Neuronal stem cell (in vitro differentiated cells): ENCODE measurements around the gene RTF1.
"Not testable (repeated sequence)": the region's sequence is repeated elsewhere in the genome, so short reads cannot be mapped to it uniquely, and the experiment has no call there.

Experiments
- DNase-seq: peaks from one replicate; pipeline ENCODE4 v3.0.0-alpha.2; 2013; ENCODE audit warnings: low spot score
- H2AFZ ChIP-seq: one replicate; pipeline ENCODE4 v1.6.1; 2013; ENCODE audit warnings: mild to moderate bottlenecking, low read length, inconsistent platforms
- H2AK5ac ChIP-seq: 2 replicates; pipeline ENCODE4 v1.6.1; 2013; ENCODE audit warnings: low read depth, mild to moderate bottlenecking, inconsistent platforms, low read length, moderate library complexity, mixed read lengths
- H2BK120ac ChIP-seq: 2 replicates; pipeline ENCODE4 v1.6.1; 2013; ENCODE audit warnings: low read depth, mild to moderate bottlenecking, inconsistent platforms, low read length, moderate library complexity, mixed read lengths
- H2BK12ac ChIP-seq: one replicate; pipeline ENCODE4 v1.6.1; 2013; ENCODE audit warnings: low read length, inconsistent platforms
- H2BK15ac ChIP-seq: 2 replicates; pipeline ENCODE4 v1.6.1; 2013; ENCODE audit warnings: mild to moderate bottlenecking, low read length, inconsistent platforms, mixed read lengths
- H2BK5ac ChIP-seq: one replicate; pipeline ENCODE4 v1.6.1; 2013; ENCODE audit warnings: inconsistent platforms, mild to moderate bottlenecking, low read length, moderate library complexity
- H3K14ac ChIP-seq: one replicate; pipeline ENCODE4 v1.6.1; 2013; ENCODE audit warnings: low read length, inconsistent platforms
- H3K18ac ChIP-seq: 2 replicates; pipeline ENCODE4 v1.6.1; 2013; ENCODE audit warnings: low read length, inconsistent platforms
- H3K23ac ChIP-seq: 2 replicates; pipeline ENCODE4 v1.6.1; 2013; ENCODE audit warnings: low read depth, mild to moderate bottlenecking, mixed read lengths, low read length, inconsistent platforms; ENCODE audit not compliant: poor library complexity
- H3K27ac ChIP-seq: replicated peaks from 3 replicates; pipeline ENCODE4 v1.5.1; 2013; ENCODE audit warnings: low read length, inconsistent platforms
- H3K27me3 ChIP-seq, 3 experiments: 2 replicates each; pipeline ENCODE4 v1.6.1; 2013; ENCODE audit warnings: low read length in 3 of 3, mild to moderate bottlenecking in 2 of 3, inconsistent platforms in 1 of 3, low read depth in 1 of 3, mixed read lengths in 1 of 3, moderate library complexity in 1 of 3; ENCODE audit not compliant: control insufficient read depth in 3 of 3, insufficient read depth in 3 of 3
- H3K36me3 ChIP-seq, 2 donors: replicated peaks in 1 of 2; 2 replicates each; pipeline ENCODE4 v1.6.1; 2013; ENCODE audit warnings: low read length in 2 of 2; ENCODE audit not compliant: control insufficient read depth in 2 of 2, insufficient read depth in 2 of 2
- H3K4ac ChIP-seq: 2 replicates; pipeline ENCODE4 v1.6.1; 2013; ENCODE audit warnings: inconsistent platforms, mild to moderate bottlenecking, low read length, moderate library complexity
- H3K4me1 ChIP-seq, 2 donors: 1 replicate in 1 of 2; 2 replicates in 1 of 2; pipeline ENCODE4 v1.6.1; 2013; ENCODE audit warnings: low read length in 2 of 2, low read depth in 1 of 2; ENCODE audit not compliant: control insufficient read depth in 2 of 2, insufficient read depth in 1 of 2
- H3K4me2 ChIP-seq: one replicate; pipeline ENCODE4 v1.6.1; 2013; ENCODE audit warnings: mild to moderate bottlenecking, low read length, inconsistent platforms; ENCODE audit not compliant: insufficient read depth, poor library complexity, severe bottlenecking
- H3K4me3 ChIP-seq, 2 donors: 2 replicates each; pipeline ENCODE4 v1.5.1; 2013; ENCODE audit warnings: low read length in 2 of 2, mild to moderate bottlenecking in 2 of 2, inconsistent platforms in 1 of 2, moderate library complexity in 1 of 2
- H3K79me1 ChIP-seq: one replicate; pipeline ENCODE4 v1.6.1; 2013; ENCODE audit warnings: low read depth, mild to moderate bottlenecking, inconsistent platforms, low read length, moderate library complexity
- H3K9ac ChIP-seq: one replicate; pipeline ENCODE4 v1.6.1; 2013; ENCODE audit warnings: mild to moderate bottlenecking, low read depth, low read length, inconsistent platforms; ENCODE audit not compliant: poor library complexity
- H3K9me3 ChIP-seq, 2 donors: replicated peaks in 1 of 2; 2 replicates each; pipeline versions ENCODE3 to v1.6.1; 2013; ENCODE audit warnings: low read length in 2 of 2, mild to moderate bottlenecking in 2 of 2, inconsistent platforms in 1 of 2, low read depth in 1 of 2, mixed read lengths in 1 of 2, moderate library complexity in 1 of 2; ENCODE audit not compliant: control insufficient read depth in 2 of 2, insufficient read depth in 1 of 2
- H4K8ac ChIP-seq: one replicate; pipeline ENCODE4 v1.6.1; 2013; ENCODE audit warnings: low read depth, mild to moderate bottlenecking, inconsistent platforms, low read length, moderate library complexity
- H4K91ac ChIP-seq: one replicate; pipeline ENCODE4 v1.6.1; 2013; ENCODE audit warnings: low read length, low read depth, mild to moderate bottlenecking, inconsistent platforms; ENCODE audit not compliant: poor library complexity
- WGBS, 2 donors: extraction: QIAGEN DNeasy Blood & Tissue Kit; methylation state at CpG; one replicate each; pipeline ENCODE4 v1.1.7; 2013; ENCODE audit warnings: missing lambda C conversion rate in 2 of 2, mixed read lengths in 1 of 2; ENCODE audit not compliant: insufficient read length in 2 of 2, insufficient replicate concordance in 1 of 2; ENCODE audit errors: extremely low coverage in 2 of 2; 5-methylcytosine and 5-hydroxymethylcytosine counted together

RTF1 gene

GRCh38 chr15:41437448-41437847 lies 20.6 kb downstream of the RTF1 start:
- H3K27me3 ChIP-seq, result no peaks in the 10 kb centered on the region
- H2BK5ac ChIP-seq, result no peak overlapping the region
- H2BK120ac ChIP-seq, result no peak overlapping the region
- WGBS, 2 donors, result no CpG with 5 or more reads among the region's 4 CpGs
- no peak overlapping the region for H3K23ac ChIP-seq
- no peak overlapping the region for H3K18ac ChIP-seq
- no peak overlapping the region for H3K4me2 ChIP-seq
- H3K9me3 ChIP-seq, result no peaks in the 10 kb centered on the region
- H3K9ac ChIP-seq, result no peak overlapping the region
- no peak overlapping the region for H4K8ac ChIP-seq
- H2BK12ac ChIP-seq, result no peak overlapping the region
- no peak overlapping the region for H3K27ac ChIP-seq
- H3K4ac ChIP-seq, result no peak overlapping the region
- no peak overlapping the region for H4K91ac ChIP-seq
- no peak overlapping the region for H3K14ac ChIP-seq
- H3K4me1 ChIP-seq, result no peaks in the 10 kb centered on the region
- H3K79me1 ChIP-seq, result peaks cover 5% of the 10 kb centered on the region
- no peak overlapping the region for H2BK15ac ChIP-seq
- H2AK5ac ChIP-seq, result no peak overlapping the region
- H2AFZ ChIP-seq, result no peak overlapping the region
- DNase-seq, result no peak
- H3K4me3 ChIP-seq, result no peak overlapping the region
- peaks cover 11 to 81% of the 10 kb centered on the region in 2 donors for H3K36me3 ChIP-seq

DNA sequence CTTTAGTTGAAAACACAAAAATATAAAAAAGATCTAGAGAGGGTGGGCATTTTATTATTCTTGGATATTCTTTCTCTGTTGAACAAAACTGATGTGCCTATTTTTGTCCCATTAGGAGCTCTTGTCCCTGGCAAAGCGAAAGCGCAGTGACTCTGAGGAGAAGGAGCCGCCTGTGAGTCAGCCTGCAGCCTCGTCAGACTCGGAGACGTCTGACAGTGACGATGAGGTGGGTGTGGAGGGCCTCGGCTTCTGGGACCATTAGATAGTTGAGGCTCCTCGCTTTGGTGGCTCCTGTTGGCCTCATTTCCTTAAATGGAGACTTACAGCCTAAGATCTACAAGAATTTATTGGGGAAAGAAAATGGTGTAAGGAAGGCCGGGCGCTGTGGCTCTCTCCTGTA lies 21.3 kb downstream of the RTF1 start:
- Histone ChIP-seq H3K18ac (peak overlapping the region; percentile 38), H3K23ac (no peak overlapping the region), H3K4me1 (no peaks in the 10 kb centered on the region), H3K4me2 (no peak overlapping the region), H3K4me3 (no peak overlapping the region), H3K9ac (no peak overlapping the region), H3K14ac (no peak overlapping the region), H2BK5ac (no peak overlapping the region), H4K91ac (no peak overlapping the region), H3K9me3 (no peaks in the 10 kb centered on the region), H2BK12ac (no peak overlapping the region), H2BK120ac (no peak overlapping the region), H2AK5ac (no peak overlapping the region), H2AFZ (no peak overlapping the region), H2BK15ac (no peak overlapping the region), H3K4ac (no peak overlapping the region), H4K8ac (no peak overlapping the region), H3K27ac (no peak overlapping the region), H3K27me3 (no peaks in the 10 kb centered on the region), H3K79me1 (peaks cover 2% of the 10 kb centered on the region), H3K36me3 (peaks cover 11 to 83% of the 10 kb centered on the region in 2 donors)
- no peak for DNase-seq
- no CpG with 5 or more reads among the region's 11 CpGs for WGBS, 2 donors

DNA sequence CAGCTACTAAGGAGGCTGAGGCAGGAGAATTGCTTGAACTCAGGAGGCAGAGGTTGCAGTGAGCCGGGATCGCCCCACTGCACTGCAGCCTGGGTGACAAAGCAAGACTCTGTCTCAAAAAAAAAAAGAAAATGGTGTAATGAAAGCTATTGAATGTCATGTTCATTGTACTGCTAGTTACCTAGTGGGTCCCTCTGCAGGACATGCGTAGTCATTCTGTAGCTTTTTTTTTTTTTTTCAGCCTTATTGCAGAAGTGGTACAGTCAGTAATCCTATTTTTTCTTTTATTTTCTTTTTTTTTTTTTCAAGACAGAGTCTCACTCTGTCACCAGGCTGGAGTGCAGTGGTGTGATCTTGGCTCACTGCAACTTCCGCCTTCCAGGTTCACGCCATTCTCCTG lies 21.9 kb downstream of the RTF1 start:
- not testable (repeated sequence) for H3K4ac ChIP-seq, H3K79me1 ChIP-seq, H3K9ac ChIP-seq, H2BK15ac ChIP-seq, H2AK5ac ChIP-seq, H3K23ac ChIP-seq, H3K4me1 ChIP-seq, H3K4me3 ChIP-seq, H3K27me3 ChIP-seq, H3K9me3 ChIP-seq, H2BK120ac ChIP-seq, H2AFZ ChIP-seq, H3K27ac ChIP-seq, H4K8ac ChIP-seq, H2BK12ac ChIP-seq, H4K91ac ChIP-seq, H3K14ac ChIP-seq, DNase-seq, H3K18ac ChIP-seq, H3K4me2 ChIP-seq, H2BK5ac ChIP-seq
- no CpG with 5 or more reads among the region's 5 CpGs for WGBS, 2 donors
- peaks cover 11 to 81% of the 10 kb centered on the region in 2 donors for H3K36me3 ChIP-seq

DNA sequence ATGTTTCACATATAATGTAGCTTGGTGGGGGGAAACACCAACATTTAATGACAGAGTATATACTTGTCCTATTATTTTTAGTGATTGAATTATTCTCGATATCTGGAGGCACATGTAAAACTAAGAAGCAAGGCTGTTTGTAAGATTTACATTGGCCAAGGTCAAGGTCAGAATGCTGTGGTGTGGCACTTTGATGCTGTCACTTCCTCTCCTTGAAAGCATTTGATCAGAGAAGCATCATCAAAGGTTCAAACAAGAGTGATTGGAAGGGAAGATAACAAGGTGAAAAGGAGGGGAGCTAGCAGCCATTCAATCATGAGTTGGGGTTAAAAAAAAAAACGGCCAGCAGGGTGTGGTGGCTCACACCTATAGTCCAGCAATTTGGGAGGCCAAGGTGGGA lies 26.4 kb downstream of the RTF1 start:
- H3K4me3 ChIP-seq, result no peak overlapping the region
- no peak for DNase-seq
- peaks cover 10 to 84% of the 10 kb centered on the region in 2 donors for H3K36me3 ChIP-seq
- H3K79me1 ChIP-seq, result no peaks in the 10 kb centered on the region
- H2BK120ac ChIP-seq, result no peak overlapping the region
- no peak overlapping the region for H3K4ac ChIP-seq
- no peak overlapping the region for H2AK5ac ChIP-seq
- H2BK5ac ChIP-seq, result no peak overlapping the region
- no peak overlapping the region for H3K27ac ChIP-seq
- no peaks in the 10 kb centered on the region for H3K9me3 ChIP-seq
- H4K91ac ChIP-seq, result no peak overlapping the region
- no peaks in the 10 kb centered on the region for H3K4me1 ChIP-seq
- H3K27me3 ChIP-seq, result no peaks in the 10 kb centered on the region
- H3K18ac ChIP-seq, result no peak overlapping the region
- no CpG with 5 or more reads among the region's 2 CpGs for WGBS, 2 donors
- H3K23ac ChIP-seq, result no peak overlapping the region
- H2AFZ ChIP-seq, result no peak overlapping the region
- no peak overlapping the region for H3K14ac ChIP-seq
- H4K8ac ChIP-seq, result no peak overlapping the region
- no peak overlapping the region for H2BK15ac ChIP-seq
- no peak overlapping the region for H2BK12ac ChIP-seq
- H3K4me2 ChIP-seq, result no peak overlapping the region
- no peak overlapping the region for H3K9ac ChIP-seq
